ENCODE results near the gene SNAPIN.

Gene SNAPIN

DNA sequence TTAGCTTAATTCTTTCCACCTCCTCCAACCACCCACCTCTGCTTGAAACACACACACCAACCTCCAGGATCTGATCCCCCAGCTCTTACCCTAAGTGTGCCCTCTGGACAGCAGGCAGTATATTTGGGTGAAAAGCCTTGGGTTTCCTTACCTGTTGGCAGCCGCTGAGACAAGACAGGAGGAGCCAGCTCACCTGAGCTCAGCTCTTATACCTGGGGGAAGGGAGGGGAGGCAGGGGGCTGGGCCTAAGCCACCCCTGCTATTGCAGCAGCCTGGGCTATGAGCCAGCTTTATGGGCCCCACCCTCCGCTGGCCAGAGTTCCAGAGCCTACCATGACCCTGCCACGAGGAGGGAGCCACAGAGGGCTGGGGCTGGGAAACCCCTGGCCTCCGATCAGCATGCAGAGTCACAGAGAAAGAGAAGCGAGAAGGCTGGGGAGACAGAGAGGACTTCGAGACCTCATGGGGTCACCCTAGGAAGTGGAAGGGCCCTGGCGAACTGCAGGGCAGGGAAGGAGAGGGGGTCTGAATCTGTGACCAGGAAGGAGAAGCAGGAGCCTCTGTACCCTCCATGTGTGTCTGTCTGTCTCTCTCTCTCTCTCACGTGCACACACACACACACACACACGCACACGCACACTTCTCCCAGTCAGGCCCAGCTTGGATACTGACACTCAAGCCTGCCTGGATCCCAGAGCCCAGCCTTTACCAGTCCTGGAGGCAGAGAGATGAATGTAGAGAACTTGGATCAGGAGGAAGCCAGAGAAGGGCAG, 42.2 kb upstream of the SNAPIN start, which contains the start of gene S100A14:
Gene S100A14, minus strand, starts transcription at position 182 of the 773 bp plus-strand sequence. CDS start 467 bp downstream, outside the sequence.
- no peak for DNase-seq (ENCODE audit: low read depth)
- no peak within 1 kb of the TSS for H3K4me3 ChIP-seq (replicated peaks; ENCODE audit: low read depth, low read length)

GRCh38 chr1:153616917-153617311, 41.6 kb upstream of the SNAPIN start:
- H3K4me3 ChIP-seq (replicated peaks; ENCODE audit: low read depth, low read length), result no peak overlapping the region
- no peak for DNase-seq (ENCODE audit: low read depth)
- TF ChIP-seq CTCF (IDR thresholded peaks at IDR 0.05; ENCODE audit: low read length, missing control alignments), result no peak

More for the DNA sequence above, 42.2 kb upstream of the SNAPIN start, which contains the start of gene S100A14:
- no peak for TF ChIP-seq CTCF (IDR thresholded peaks at IDR 0.05; ENCODE audit: low read length, missing control alignments)

GRCh38 chr1:153617663-153618062, 40.8 kb upstream of the SNAPIN start:
- no peak overlapping the region for H3K4me3 ChIP-seq (replicated peaks; ENCODE audit: low read depth, low read length)
- peak; percentile 51 for DNase-seq (ENCODE audit: low read depth)
- peak; percentile 52 for TF ChIP-seq CTCF (IDR thresholded peaks at IDR 0.05; ENCODE audit: low read length, missing control alignments)

DNA sequence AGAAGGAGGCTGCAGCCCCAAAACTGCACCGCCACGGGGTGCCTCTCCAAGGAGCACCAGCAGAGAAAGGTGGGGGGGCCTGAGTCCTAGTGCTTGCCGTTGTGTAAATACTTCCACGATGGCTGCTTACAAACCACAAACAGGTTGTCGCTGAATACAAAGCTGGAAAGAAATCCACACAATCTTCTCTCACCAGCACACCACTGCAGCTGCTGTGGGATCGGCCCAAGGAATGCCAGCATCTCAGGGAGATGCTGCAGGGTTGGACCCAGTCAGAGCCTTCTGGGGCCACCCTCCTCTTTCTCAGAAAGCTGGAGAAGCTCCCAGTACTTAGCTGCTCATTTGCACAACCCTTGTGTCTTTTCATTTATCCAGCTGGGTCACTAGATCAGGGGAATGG, 39.3 kb upstream of the SNAPIN start:
- TF ChIP-seq CTCF (IDR thresholded peaks at IDR 0.05; ENCODE audit: low read length, missing control alignments), result no peak
- no peak for DNase-seq (ENCODE audit: low read depth)
- H3K4me3 ChIP-seq (replicated peaks; ENCODE audit: low read depth, low read length), result no peak overlapping the region

DNA sequence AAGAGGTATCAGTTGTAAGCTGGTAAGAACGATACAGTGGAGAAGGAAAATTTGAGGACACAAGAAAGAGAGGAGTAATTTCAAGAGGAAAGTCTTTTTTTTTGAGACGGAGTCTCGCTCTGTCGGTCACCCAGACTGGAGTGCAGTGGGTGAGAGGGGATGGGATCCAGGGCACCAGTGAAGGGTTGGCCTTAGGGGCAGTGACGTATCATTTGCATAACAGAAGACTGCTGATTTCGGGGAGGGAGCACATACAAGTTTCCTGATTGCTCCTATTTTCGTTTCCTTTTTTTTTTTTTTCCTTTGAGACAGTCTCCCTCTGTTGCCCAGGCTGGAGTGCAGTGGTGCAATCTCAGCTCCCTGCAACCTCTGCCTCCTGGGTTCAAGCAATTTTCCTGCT, 35.4 kb upstream of the SNAPIN start:
- no peak for TF ChIP-seq CTCF (IDR thresholded peaks at IDR 0.05; ENCODE audit: low read length, missing control alignments)
- no peak overlapping the region for H3K4me3 ChIP-seq (replicated peaks; ENCODE audit: low read depth, low read length)
- DNase-seq (ENCODE audit: low read depth), result no peak

DNA sequence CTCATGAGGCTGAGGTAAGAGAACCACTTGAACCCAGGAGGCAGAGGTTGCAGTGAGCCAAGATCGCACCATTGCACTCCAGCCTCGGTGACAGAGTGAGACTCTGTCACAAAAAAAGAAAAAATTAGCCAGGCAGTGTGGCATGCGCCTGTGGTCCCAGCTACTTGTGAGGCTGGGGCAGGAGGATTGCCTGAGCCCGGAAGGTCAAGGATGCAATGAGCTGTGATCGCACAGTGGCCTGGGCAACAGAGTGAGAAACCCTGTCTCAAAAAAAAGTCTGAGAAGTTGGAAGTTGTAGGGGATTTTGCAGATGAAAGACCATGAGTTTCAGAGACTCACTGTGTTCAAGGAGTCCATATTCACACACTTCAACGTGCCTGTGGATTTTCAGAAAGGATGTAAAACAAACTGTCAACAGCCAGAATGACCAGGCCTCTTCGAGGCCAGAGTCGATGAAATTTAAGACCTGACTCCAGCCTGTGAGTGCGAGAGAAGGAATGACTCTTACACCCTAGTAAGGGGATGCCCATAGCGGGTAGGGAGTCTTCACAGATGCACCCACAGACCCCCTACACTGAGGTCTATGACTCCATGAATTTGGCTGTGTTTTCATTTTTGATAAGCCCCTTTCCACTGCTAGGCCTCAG, 33.4 kb upstream of the SNAPIN start:
- no peak for DNase-seq (ENCODE audit: low read depth)
- no peak for TF ChIP-seq CTCF (IDR thresholded peaks at IDR 0.05; ENCODE audit: low read length, missing control alignments)
- no peak overlapping the region for H3K4me3 ChIP-seq (replicated peaks; ENCODE audit: low read depth, low read length)
